Effector CD4-positive, alpha-beta T cell (primary cell): ENCODE results near the gene TEAD1.
"Not testable (repeated sequence)": the region's sequence is repeated elsewhere in the genome, so short reads cannot be mapped to it uniquely, and the experiment has no call there.

ENCODE experiments used
- DNase-seq: peaks from one replicate; pipeline ENCODE4 v3.0.0-alpha.2; 2020

TEAD1 gene

DNA sequence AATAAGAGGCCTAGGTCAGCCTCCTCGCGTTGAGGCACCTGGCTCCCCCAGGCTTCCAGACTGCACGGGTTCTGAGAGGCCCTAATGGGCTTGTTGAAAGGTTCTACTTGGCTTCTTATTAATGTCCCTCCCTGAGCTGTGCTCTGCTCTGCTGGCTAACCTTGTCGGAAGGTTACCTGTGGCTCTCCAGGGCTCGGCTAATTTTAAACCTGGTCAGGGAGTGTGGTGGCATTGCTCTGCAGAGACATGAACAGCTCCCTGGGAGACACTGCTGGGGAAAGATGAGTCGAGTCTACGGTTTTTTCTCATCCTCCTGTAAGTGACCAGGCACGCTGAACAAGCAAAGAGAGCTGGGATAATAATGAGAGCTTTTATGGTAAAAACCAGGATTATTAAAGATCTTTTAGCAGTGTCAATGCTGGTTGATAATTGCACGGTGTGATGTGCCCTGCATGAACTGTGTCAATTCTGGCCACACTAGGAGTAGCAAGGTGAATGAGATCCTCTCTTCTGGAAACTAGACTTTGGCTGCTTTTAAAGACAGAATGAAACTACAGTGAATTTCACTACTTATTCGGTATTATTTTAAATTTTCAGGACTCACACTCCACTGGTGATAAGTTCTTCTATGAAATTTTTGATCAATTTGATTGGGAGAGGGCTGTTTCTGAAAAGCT is 70.7 kb downstream of the TEAD1 start:
- DNase-seq = no peak

DNA sequence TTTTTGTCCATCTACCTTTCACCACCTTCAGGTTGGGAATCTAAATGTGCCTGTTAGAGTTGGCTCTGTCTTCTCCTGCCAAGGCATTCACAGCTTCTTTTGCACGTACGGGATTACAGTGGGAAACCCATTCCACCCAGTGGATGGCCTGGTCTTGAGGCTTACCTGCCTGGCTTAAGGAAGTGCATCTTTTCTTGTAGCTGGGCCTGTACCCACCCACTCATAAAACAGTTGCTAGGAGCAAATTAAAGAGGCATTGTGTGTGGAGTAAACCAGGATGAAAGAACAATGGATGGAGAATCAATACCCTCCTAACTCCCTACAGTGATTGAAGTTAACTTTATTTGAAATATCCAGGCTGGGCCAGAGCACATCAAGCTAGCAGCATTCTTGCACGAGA is 71.6 kb downstream of the TEAD1 start:
- no peak for DNase-seq

- DNase-seq = no peak
These were observed 72.4 kb downstream of the TEAD1 start for GRCh38 chr11:12746593-12747097.

DNA sequence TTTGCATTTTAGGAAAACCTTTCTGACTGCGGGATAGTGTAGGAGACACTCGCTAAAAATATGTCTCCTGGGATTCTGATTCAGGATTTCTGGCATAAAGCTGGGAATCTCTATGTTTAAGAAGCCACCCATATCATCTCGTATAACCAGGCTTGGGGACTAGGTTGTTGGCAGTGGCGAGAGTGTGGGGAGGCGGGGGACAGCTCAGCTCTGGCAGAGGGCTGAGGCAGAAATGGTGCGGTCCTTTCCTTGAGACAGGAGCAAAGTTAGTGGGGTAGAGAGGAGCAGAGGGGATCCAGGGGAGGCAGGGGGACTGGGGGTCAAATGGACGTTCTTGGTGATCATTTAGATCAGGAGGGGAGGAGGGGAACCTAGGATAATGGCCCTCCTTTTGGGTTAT is 74.3 kb downstream of the TEAD1 start:
- no peak for DNase-seq

GRCh38 chr11:12749442-12749841 is 75.2 kb downstream of the TEAD1 start:
- DNase-seq = no peak

- no peak for DNase-seq
These were observed 76.0 kb downstream of the TEAD1 start for GRCh38 chr11:12750181-12750580.

DNA sequence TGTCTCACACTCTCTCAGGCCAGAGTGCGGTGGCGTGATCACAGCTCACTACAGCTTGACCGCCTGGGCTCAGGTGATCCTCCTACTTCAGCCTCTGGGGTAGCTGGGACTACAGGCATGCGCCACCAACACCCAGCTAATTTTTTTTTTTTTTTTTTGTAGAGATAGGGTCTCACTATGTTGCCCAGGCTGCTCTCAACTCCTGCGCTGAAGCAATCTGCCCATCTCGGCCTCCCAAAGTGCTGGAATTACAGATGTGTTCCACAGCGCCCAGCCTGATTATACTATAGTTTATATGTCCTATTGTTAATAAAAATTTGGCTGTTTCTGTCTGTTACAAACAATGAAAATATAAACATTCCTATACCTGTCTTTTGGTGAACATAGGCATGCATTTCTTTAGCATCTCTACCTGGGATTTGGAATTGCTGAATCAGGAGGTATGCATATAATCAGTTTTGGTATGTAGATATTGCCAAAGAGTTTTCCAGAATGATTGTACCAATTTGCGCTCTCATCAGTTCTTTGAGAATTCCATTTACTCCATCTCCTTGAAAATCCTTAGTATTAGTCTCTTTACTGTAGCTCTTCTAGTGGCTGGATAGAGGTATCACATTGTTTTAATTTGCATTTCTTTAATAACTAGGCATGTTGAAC is 78.8 kb downstream of the TEAD1 start:
- no peak for DNase-seq

GRCh38 chr11:12754021-12754420 is 79.8 kb downstream of the TEAD1 start:
- DNase-seq = no peak

DNA sequence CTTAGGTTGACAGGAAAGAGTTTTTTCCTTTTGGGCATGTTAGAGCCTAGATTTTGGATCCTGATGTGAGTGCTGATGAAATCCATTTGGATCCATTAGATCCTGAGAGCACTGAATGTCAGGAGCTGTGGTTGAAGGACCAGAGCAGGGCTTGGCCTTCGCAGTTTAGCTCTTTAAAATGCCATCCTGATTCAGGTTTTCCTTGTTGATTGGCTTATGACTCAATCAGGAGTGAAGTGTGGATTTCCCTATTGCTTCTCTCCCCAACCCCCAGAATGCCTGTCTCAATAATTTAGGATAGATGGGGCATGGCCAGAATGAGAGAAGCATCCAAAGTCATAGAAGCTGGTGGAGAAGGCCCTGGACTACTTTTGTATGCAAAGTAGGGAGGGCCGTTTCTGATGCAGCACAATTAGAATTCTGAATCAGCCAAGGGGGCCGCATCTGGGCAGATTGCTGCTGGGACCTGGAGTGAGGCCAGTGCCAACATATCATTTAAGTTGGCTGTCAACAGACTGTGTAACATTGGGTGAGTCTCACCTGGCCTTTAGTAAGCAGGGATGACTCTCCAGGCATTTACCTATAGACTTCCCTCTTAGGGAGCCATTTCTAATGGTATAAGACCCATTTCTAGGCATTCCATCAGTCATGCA is 80.5 kb downstream of the TEAD1 start:
- DNase-seq = no peak

- no peak for DNase-seq
These were observed 81.6 kb downstream of the TEAD1 start for GRCh38 chr11:12755510-12756453.

DNA sequence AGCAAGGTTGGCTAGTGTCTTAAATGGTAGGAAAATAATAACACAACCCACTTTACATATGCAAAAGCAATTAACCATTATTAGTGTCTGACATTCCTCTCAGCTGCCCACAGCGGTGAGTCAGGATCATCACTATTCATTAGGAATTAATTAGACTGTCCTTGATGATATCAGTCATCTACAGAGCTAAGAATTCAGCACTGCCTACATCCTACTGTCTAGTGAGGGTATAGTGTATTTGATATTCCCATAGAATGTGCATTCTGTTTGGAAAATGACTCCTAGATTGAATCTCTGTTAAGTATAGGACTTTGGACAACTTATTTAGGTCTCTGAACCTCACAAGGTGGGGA is 82.2 kb downstream of the TEAD1 start:
- no peak for DNase-seq

- no peak for DNase-seq
These were observed 82.6 kb downstream of the TEAD1 start for GRCh38 chr11:12756867-12757266.

- no peak for DNase-seq
These were observed 83.2 kb downstream of the TEAD1 start for GRCh38 chr11:12757416-12757815.

DNA sequence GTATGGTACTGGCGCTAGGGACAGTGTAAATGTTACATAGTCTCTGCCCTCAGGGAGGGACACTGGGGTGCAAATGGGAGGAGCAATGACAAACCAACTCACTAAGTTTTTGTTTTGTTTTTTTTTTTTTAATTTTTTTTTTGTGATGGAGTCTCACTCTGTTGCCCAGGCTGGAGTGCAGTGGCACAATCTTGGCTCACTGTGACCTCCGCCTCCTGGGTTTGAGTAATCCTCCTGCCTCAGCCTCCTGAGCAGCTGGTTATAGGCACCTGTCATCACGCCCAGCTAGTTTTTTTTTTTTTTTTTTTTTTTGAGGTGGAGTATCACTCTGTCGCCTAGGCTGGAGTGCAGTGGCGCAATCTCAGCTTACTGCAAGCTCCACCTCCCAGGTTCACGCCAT is 83.9 kb downstream of the TEAD1 start:
- DNase-seq = not testable (repeated sequence)

DNA sequence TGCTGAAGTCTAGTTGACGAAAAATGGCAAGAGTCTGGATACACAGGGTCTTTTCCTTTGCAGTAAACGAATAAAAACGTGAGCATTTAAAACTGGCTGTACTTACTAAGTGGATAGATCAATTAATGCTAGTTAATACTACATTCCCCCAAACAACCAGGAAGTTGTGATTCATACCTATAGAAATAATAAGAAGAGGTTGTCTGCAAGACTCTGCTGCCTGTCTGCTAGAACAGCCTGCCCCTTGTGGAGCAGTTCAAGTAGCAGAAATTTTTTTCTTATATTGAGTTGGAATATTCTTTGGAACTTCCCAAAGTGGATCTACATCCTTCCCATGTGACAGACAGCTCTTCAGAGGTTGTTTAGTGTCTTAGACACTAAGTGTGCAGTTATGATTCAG is 86.8 kb downstream of the TEAD1 start:
- DNase-seq = no peak

GRCh38 chr11:12762278-12762677 is 88.1 kb downstream of the TEAD1 start:
- DNase-seq = no peak

- no peak for DNase-seq
These were observed 88.6 kb downstream of the TEAD1 start for GRCh38 chr11:12762696-12763324.

GRCh38 chr11:12764187-12764914 is 90.1 kb downstream of the TEAD1 start:
- no peak for DNase-seq

DNA sequence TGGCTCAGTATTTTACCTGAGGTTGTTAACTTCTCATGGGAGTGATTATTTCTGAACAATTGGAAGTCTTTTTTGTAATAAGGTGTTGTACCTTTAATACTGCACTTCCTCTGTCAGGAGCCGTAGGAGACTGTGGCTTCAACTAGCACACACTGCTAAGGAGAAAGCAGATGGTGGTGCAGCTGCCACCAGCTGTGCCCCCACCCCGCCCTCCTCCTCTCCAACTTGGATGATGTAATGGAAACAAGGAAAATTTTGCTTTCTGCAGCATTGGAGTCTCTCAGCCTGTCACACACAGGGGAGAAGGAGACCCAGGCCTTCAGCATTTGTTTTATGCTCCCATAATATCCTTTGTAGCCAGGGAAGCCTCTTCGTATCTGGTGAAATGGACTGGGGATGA is 91.2 kb downstream of the TEAD1 start:
- no peak for DNase-seq

DNA sequence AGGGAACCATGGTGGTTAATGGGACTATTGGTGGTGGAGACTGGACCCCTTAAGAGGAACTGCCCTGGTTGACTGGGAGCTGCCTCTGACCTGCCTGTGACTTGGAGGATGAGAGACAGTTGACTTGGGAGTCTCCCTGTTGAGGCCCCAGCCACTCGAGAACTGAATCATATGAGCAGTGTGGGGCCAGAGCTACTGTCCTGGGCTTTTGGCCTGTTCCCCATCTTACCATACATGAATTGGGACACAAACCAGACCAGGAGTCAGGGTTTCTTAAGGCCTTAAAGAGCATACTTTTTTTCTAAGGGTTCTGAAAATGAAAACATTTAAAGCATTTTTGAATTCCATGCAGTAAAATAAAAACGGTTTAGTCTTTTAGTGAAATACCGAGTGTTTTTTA is 92.8 kb downstream of the TEAD1 start:
- no peak for DNase-seq

- no peak for DNase-seq
These were observed 93.4 kb downstream of the TEAD1 start for GRCh38 chr11:12767577-12767976.
